ENCODE results near the gene LIN54.

LIN54 gene

DNA sequence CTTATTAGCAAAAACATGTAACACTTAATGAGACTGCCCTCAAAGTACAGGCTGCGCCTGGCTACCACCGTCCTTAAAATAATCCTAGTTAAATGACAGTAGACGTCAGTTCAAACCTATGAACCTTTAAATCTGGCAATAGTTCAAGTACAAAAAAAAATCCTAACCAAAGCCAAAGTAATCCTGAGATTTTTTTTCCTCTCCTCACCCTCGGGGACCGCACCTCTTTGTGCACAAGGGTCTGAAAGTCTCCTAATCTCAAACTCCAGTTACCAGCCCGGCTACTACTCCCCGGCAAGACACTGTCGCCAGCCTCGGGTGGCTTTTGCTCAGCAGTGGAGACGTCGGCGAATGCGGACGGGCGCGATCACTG, 120.1 kb downstream of the LIN54 start:
- DNase-seq = no peak

DNA sequence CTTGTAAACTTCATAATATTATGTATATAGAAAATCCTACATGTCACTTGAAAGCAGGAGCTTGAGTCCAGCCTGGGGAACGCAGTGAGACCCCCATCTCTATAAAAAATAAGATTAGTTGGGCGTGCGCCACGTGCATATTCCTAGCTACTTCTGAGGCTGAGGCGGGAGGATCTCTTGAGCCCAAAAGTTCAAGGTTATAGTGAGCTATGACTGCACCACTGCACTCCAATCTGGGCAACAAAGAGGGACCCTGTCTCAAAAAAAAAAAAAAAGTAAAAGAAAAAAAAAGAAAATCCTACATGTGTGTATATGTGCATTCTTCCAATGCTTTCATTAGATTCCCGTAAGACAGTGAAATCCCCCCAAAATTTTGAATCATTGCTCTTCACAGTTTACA, 121.3 kb downstream of the LIN54 start:
- no peak for DNase-seq

DNA sequence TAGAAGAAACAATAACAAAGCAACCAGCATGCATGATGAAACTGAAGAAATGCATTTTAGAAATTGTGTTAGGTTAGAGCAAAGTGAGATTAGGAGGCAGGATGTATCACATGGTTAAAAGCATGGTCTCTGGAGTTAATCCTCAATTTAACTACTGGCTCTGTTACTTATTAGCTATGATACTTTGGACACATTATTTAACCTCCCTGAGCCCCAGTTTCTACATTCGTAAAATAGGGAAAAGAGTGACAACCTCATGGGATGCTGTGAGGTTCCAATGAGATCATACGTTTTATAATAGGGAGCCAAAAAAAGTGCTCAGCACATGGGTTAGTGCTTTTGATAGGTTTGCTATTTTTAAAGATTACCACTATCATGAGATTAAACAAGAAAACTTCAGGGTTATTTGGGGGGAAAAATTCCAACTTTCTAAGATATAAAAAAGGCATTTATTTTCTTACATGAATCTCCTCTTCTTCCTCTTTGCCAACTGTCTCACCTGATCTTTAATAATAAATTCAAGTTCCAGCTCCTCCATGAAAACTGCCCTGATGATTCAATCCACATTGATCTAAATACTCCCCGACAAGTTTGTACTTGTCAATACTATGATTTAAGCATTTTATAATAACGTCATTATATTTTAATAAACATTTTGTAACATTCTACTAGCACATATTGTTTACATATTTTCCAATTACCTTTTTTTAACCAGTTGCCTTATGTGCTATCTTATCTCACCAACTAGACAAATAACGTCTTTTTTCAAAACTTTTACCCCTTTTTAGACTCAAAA, 124.3 kb downstream of the LIN54 start:
- DNase-seq = no peak

DNA sequence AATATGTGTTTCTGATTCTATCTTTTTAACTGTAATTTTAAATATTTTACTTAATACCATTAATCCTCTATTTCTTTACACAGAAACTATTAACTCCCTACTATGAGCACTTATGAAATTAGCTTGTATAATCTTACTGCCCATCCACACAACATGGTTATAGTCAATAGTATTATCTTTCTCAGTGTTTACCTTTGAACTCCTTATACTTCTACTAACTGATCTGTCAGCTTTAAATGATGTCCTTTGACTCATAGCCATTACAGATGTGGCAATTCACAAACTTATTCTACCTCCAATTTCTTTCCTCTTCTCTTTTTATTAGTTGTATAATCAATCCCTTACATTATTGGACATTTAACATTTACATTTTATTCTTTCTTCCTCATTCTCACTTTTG, 125.2 kb downstream of the LIN54 start:
- DNase-seq = no peak
